Measurements from ENCODE around the gene TARDBP.

TARDBP gene

DNA sequence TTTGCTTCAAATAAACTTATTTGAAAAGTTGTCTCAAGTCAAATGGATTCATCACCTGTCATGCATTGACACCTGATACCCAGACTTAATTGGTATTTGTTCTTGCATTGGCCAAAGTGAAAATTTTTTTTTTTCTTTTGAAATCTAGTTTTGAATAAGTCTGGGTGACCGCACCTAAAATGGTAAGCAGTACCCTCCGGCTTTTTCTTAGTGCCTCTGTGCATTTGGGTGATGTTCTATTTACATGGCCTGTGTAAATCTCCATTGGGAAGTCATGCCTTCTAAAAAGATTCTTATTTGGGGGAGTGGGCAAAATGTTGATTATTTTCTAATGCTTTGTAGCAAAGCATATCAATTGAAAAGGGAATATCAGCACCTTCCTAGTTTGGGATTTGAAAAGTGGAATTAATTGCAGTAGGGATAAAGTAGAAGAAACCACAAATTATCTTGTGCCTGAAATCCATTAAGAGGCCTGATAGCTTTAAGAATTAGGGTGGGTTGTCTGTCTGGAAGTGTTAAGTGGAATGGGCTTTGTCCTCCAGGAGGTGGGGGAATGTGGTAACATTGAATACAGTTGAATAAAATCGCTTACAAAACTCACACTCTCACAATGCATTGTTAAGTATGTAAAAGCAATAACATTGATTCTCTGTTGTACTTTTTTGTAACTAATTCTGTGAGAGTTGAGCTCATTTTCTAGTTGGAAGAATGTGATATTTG lies 11.9 kb downstream of the TARDBP start (continued):
- TF ChIP-seq, protein P1, sequence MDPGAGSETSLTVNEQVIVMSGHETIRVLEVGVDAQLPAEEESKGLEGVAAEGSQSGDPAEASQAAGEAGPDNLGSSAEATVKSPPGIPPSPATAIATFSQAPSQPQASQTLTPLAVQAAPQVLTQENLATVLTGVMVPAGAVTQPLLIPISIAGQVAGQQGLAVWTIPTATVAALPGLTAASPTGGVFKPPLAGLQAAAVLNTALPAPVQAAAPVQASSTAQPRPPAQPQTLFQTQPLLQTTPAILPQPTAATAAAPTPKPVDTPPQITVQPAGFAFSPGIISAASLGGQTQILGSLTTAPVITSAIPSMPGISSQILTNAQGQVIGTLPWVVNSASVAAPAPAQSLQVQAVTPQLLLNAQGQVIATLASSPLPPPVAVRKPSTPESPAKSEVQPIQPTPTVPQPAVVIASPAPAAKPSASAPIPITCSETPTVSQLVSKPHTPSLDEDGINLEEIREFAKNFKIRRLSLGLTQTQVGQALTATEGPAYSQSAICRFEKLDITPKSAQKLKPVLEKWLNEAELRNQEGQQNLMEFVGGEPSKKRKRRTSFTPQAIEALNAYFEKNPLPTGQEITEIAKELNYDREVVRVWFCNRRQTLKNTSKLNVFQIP (CRISPR knock-in tag; IDR thresholded peaks at IDR 0.05; ENCODE audit: borderline replicate concordance, low read depth), result no peak
- TF ChIP-seq CREB5 (CRISPR knock-in tag; IDR thresholded peaks at IDR 0.05; ENCODE audit: low read depth), result no peak
- TF ChIP-seq, protein P2, sequence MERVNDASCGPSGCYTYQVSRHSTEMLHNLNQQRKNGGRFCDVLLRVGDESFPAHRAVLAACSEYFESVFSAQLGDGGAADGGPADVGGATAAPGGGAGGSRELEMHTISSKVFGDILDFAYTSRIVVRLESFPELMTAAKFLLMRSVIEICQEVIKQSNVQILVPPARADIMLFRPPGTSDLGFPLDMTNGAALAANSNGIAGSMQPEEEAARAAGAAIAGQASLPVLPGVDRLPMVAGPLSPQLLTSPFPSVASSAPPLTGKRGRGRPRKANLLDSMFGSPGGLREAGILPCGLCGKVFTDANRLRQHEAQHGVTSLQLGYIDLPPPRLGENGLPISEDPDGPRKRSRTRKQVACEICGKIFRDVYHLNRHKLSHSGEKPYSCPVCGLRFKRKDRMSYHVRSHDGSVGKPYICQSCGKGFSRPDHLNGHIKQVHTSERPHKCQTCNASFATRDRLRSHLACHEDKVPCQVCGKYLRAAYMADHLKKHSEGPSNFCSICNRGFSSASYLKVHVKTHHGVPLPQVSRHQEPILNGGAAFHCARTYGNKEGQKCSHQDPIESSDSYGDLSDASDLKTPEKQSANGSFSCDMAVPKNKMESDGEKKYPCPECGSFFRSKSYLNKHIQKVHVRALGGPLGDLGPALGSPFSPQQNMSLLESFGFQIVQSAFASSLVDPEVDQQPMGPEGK (CRISPR knock-in tag; IDR thresholded peaks at IDR 0.05; ENCODE audit: borderline replicate concordance), result no peak

- TF ChIP-seq OSR1 (CRISPR knock-in tag; IDR thresholded peaks at IDR 0.05) (no peak), PPARA (CRISPR knock-in tag; IDR thresholded peaks at IDR 0.05; ENCODE audit: borderline replicate concordance) (no peak), CSRNP3 (CRISPR knock-in tag; IDR thresholded peaks at IDR 0.05) (no peak), ZFP30 (CRISPR knock-in tag; IDR thresholded peaks at IDR 0.05) (no peak), ZNF70 (CRISPR knock-in tag; IDR thresholded peaks at IDR 0.05) (no peak), ZFP3 (CRISPR knock-in tag; IDR thresholded peaks at IDR 0.05) (no peak), GLIS3 (CRISPR knock-in tag; IDR thresholded peaks at IDR 0.05) (no peak), ESRRG (CRISPR knock-in tag; IDR thresholded peaks at IDR 0.05) (no peak), ZNF565 (CRISPR knock-in tag; conservative IDR thresholded peaks at IDR 0.05; ENCODE audit: low read depth) (no peak), ARNTL (CRISPR knock-in tag; IDR thresholded peaks at IDR 0.05; ENCODE audit: borderline replicate concordance, low read depth) (no peak), TOX (CRISPR knock-in tag; IDR thresholded peaks at IDR 0.05; ENCODE audit: borderline replicate concordance) (no peak), CREB5 (CRISPR knock-in tag; IDR thresholded peaks at IDR 0.05; ENCODE audit: low read depth) (no peak), BACH2 (CRISPR knock-in tag; IDR thresholded peaks at IDR 0.05; ENCODE audit: borderline replicate concordance) (no peak), RARB (CRISPR knock-in tag; IDR thresholded peaks at IDR 0.05) (no peak)
- TF ChIP-seq, protein P1 (CRISPR knock-in tag; IDR thresholded peaks at IDR 0.05; ENCODE audit: borderline replicate concordance, low read depth), result no peak
- TF ChIP-seq, protein P2 (CRISPR knock-in tag; IDR thresholded peaks at IDR 0.05; ENCODE audit: borderline replicate concordance), result no peak
- ATAC-seq, result no peak
These were observed 12.4 kb downstream of the TARDBP start for GRCh38 chr1:11024874-11025203.

- no peak for ATAC-seq
- TF ChIP-seq CSDC2 (CRISPR knock-in tag; IDR thresholded peaks at IDR 0.05) (no peak), ZC3H10 (CRISPR knock-in tag; IDR thresholded peaks at IDR 0.05) (0 out of 2 replicates have a peak, but pooled peaks have one; percentile 20), SNAI2 (CRISPR knock-in tag; IDR thresholded peaks at IDR 0.05) (no peak)
These were observed 13.2 kb downstream of the TARDBP start for GRCh38 chr1:11025618-11026017.
